GM18498 (cell line): ENCODE measurements around the gene SGK2.

Experiments used
- ATAC-seq: cut with Tn5 transposase; IDR thresholded peaks from one replicate; pipeline ENCODE4 v1.9.1; 2021; ENCODE audit warnings: mild to moderate bottlenecking, moderate library complexity; ENCODE audit not compliant: unreplicated experiment

SGK2 gene

DNA sequence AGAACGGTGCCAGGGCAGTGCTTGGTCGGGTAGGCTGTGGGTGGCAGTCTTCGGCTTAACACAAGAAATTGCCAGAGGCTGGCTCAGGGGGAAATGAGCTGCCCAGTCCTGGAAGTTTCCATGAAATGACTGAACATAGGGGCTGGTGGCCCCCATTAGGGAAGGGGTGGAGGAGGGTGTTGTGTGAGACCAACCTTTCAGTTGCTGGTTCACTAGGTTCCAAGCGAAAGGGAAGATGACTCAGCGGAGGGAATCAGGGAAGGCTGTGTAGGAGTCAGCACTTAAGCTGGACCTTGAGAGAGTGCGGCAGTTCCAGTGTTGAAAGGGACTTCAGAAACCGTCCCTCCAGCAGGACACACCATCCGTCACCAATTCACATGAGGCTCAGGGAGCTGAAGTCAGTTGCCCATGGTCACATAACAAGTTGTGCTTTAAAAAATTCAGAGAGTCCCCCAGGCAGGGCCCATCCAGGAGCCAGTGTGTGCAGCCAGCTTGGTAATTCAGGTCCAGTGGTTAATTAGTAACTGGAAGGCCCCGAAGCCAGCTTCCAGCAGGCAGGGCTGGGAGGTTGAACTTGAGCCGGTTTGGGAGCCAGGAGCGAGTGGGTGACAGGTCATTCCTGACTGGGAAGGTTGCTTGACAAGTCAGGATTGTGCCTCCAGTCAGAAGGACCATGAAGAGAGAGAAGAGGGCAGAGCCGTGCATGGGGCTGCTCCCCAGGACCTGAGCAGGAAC is at the start of gene SGK2:
SGK2 (plus strand) TSS at position 616 of the 735 bp plus-strand sequence. CDS start 7,469 bp downstream, outside the sequence.
- no peak for ATAC-seq

GRCh38 chr20:43511879-43512278 is 46.9 kb upstream of the SGK2 start:
- ATAC-seq = no peak

- no peak for ATAC-seq
These were observed 45.4 kb upstream of the SGK2 start for GRCh38 chr20:43513372-43513930.

DNA sequence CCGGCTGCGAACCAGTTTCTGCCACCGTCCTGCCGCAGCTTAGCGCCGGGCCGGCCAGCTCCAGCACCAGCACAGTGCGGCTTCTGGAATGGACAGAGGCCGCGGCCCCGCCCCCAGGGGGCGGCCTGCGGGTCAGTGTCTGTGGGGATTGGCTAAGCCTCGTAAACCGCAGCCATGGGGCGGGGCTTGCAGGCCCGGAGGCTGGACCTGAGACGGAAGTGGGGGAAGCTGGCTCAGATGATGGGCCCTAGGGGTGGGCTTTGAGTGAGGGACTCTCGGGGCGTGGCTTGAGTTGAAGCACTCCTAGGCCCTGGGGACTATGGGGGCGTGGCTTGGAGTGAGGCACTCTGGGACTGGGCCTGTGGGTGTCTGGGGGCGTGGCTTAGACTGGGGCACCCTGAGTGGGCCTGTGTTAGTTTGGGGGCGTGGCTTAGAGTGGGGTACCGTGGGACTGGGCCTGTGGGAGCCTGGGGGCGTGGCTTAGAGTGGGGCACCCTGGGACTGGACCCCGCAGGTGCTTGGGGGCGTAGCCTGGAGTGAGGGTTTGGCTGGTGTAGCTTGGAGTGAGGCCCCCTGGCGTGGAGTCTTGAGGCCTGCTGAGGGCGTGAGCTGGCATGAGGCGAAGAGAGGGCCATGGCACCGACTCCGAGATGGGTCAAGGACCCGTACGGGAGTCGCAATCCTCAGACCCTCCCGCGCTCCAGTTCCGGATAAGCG is 44.7 kb upstream of the SGK2 start:
- peak; percentile 86 for ATAC-seq

- ATAC-seq = peak; percentile 19
These were observed 44.2 kb upstream of the SGK2 start for GRCh38 chr20:43514648-43514999.

- ATAC-seq = no peak
These were observed 43.2 kb upstream of the SGK2 start for GRCh38 chr20:43515628-43516027.

- no peak for ATAC-seq
These were observed 42.5 kb upstream of the SGK2 start for GRCh38 chr20:43516251-43516824.

GRCh38 chr20:43520074-43520630 is 38.7 kb upstream of the SGK2 start:
- no peak for ATAC-seq

GRCh38 chr20:43525021-43525420 is 33.8 kb upstream of the SGK2 start:
- no peak for ATAC-seq

- no peak for ATAC-seq
These were observed 30.5 kb upstream of the SGK2 start for GRCh38 chr20:43528258-43528875.

- ATAC-seq = no peak
These were observed 29.8 kb upstream of the SGK2 start for GRCh38 chr20:43529051-43529450.

- ATAC-seq = no peak
These were observed 29.2 kb upstream of the SGK2 start for GRCh38 chr20:43529457-43530153.

DNA sequence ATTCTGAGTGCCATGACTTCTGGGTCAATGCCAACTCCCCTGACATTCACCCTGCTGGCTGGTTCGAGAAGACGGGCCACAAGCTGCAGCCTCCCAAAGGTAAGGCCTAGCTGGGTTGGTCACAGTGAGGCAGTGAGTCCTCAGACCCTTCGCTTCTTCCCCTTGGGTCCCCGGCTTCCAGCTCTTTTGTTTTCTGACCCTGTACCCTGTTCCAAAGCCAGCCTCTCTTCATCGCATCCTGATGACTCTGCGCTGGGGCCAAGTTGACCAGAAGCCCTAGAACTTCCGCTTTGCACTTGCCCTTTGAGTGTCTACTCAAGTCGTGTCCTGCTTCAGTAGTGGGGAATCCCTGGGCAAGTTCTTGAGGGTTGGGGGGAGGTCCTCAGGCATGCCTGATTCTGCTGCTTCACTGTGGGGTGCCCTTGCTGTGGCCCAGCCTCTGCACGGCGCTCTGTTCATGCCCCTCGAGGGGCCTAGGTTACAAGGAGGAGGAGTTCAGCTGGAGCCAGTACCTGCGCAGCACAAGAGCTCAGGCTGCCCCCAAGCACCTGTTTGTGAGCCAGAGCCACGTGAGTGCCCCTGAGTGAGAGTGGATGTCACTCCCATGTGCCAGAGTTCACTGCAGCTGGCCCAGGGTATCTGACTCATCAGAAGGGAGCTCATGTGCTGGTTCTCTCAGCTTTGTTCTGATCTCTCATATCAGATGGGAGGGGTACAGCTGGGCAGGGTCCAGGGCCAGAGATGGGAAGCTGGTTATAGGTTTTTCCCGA is 28.3 kb upstream of the SGK2 start:
- no peak for ATAC-seq

GRCh38 chr20:43531091-43531443 is 27.8 kb upstream of the SGK2 start:
- ATAC-seq = no peak

- no peak for ATAC-seq
These were observed 26.3 kb upstream of the SGK2 start for GRCh38 chr20:43532416-43533055.

GRCh38 chr20:43533060-43533459 is 25.8 kb upstream of the SGK2 start:
- no peak for ATAC-seq

- ATAC-seq = no peak
These were observed 24.8 kb upstream of the SGK2 start for GRCh38 chr20:43534016-43534415.

- ATAC-seq = no peak
These were observed 24.0 kb upstream of the SGK2 start for GRCh38 chr20:43534791-43535350.
